Measurements from ENCODE around the gene DMRTA2. TPM values are rescaled to one million over a fixed set of nuclear protein-coding genes. Genes with fewer than 3 reads are reported as not detected.

Gene DMRTA2
- total and polyA plus RNA-seq, 2 donors from 2014 or later = not detected

DNA sequence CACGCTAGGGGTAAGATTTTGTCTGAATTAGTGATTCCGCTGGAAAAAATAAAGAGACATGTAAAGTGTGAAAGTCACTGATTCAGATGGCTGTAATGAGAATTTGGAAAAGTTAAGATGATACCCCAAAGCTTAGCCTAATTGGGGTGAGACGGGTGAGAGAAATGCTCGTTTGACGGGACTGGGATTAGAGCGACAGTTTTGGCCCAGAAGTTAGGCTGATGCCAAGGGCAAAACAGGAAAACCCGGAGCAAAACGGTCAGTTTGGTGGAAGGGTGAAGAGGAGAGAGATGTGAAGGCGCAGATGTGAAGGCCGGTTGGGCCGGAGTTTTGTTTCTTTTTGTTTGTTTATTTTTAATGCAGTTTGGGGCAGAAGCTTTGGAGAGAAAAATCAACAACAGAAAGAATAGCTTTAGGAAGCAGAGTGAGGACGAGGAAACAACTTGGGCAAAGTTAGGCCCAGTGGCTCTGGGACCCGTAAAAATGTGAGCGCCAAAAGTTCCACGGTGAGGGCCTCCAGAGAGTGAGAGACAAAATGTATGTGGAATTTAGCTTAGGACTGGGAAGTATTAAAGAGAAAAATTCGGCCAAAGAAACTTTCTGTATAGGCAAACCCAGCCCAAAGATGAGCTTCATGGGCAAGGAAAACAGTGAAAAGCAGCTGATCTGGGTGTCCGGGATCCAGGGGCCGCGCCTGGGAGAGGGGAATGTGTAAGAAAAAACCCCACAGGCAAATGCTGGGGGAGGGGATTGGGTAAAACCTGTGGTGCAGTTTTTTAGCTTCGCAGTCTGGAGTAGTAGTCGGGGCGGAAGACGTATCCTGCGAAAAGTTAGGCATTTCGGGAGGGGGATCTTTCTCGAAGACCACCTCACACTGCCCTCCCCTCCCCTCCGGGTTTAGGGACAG lies 1.2 kb downstream of the DMRTA2 start:
- Histone ChIP-seq H3K9ac (ENCODE audit: low read length in 3 of 3) (no peak overlapping the region), H3K4me3 (ENCODE audit: low read length in 3 of 3) (no peak overlapping the region), H3K4me1 (ENCODE audit: control insufficient read depth in 2 of 3, insufficient read depth in 2 of 3, low read depth in 1 of 3, low read length in 3 of 3) (peaks cover 0 to 18% (median 0%) of the 10 kb centered on the region in 3 donors), H3K27ac (ENCODE audit: low read depth in 2 of 2, low read length in 2 of 2) (no peak overlapping the region), H3K27me3 (ENCODE audit: control insufficient read depth, insufficient read depth, low read length) (peaks cover 67% of the 10 kb centered on the region), H3K36me3 (ENCODE audit: control insufficient read depth in 2 of 3, insufficient read depth in 3 of 3, low read length in 3 of 3) (no peaks in the 10 kb centered on the region), H3K9me3 (ENCODE audit: control insufficient read depth in 2 of 3, insufficient read depth in 1 of 3, low read length in 3 of 3) (no peaks in the 10 kb centered on the region)
- FAIRE-seq (no peak), DNase-seq (no peak)
- no peak for TF ChIP-seq CTCF (IDR thresholded peaks at IDR 0.05; ENCODE audit: borderline replicate concordance, extremely low read depth, insufficient read depth)
- intact Hi-C loops (cut with DNase I) = no loop called here

- TF ChIP-seq CTCF (IDR thresholded peaks at IDR 0.05; ENCODE audit: borderline replicate concordance, extremely low read depth, insufficient read depth) = no peak
- DNase-seq (peak in 3 of 5 donors; percentile 4 to 46 (median 5)), FAIRE-seq (no peak)
- Histone ChIP-seq H3K4me1 (ENCODE audit: control insufficient read depth in 2 of 3, insufficient read depth in 2 of 3, low read depth in 1 of 3, low read length in 3 of 3) (peaks cover 0 to 18% (median 0%) of the 10 kb centered on the region in 3 donors), H3K27me3 (ENCODE audit: control insufficient read depth, insufficient read depth, low read length) (peaks cover 70% of the 10 kb centered on the region), H3K4me3 (ENCODE audit: low read length in 3 of 3) (no peak overlapping the region), H3K27ac (ENCODE audit: low read depth in 2 of 2, low read length in 2 of 2) (no peak overlapping the region), H3K9ac (ENCODE audit: low read length in 3 of 3) (no peak overlapping the region), H3K9me3 (ENCODE audit: control insufficient read depth in 2 of 3, insufficient read depth in 1 of 3, low read length in 3 of 3) (no peaks in the 10 kb centered on the region), H3K36me3 (ENCODE audit: control insufficient read depth in 2 of 3, insufficient read depth in 3 of 3, low read length in 3 of 3) (no peaks in the 10 kb centered on the region)
- intact Hi-C loops (cut with DNase I) = no loop called here
These were observed 1.9 kb downstream of the DMRTA2 start for GRCh38 chr1:50421366-50421748.

DNA sequence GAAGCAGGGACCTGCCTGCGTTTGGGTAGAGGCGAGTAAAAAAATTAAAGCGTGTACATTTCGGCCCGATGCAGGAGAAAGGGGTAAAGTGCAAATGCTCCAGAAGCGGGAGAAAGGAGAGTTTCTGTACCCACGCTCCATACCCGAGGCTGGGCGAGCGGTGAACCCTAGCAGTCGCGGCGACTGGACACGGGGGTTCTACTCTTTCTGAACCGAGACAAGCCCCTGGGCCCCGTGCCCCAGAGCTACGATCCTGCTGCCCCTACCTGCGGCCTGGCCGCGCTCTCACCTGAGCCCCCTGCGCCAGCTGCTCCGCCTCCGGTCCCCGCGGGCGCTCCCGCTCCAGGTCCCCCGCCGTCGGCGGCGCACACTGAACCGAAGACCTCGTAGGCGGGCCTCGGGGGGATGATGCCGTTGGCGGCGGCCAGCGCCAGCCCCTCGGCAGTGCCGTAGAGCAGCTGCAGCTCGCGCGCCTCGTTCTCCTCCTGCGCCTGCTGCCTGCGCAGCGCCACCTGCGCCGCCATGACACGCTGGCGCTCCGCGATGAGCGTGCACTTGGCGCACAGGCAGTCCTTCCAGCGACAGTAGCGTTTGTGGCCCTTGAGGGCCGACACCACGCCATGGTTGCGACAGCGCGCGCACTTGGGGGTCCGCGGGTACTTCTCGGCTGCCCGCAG lies 2.4 kb downstream of the DMRTA2 start:
- intact Hi-C loops (cut with DNase I) = no loop called here
- FAIRE-seq = no peak
- Histone ChIP-seq H3K4me1 (ENCODE audit: control insufficient read depth in 2 of 3, insufficient read depth in 2 of 3, low read depth in 1 of 3, low read length in 3 of 3) (peaks cover 0 to 18% (median 0%) of the 10 kb centered on the region in 3 donors), H3K9me3 (ENCODE audit: control insufficient read depth in 2 of 3, insufficient read depth in 1 of 3, low read length in 3 of 3) (no peaks in the 10 kb centered on the region), H3K4me3 (ENCODE audit: low read length in 3 of 3) (no peak overlapping the region), H3K27ac (ENCODE audit: low read depth in 2 of 2, low read length in 2 of 2) (no peak overlapping the region), H3K9ac (ENCODE audit: low read length in 3 of 3) (no peak overlapping the region), H3K27me3 (ENCODE audit: control insufficient read depth, insufficient read depth, low read length) (peaks cover 67% of the 10 kb centered on the region), H3K36me3 (ENCODE audit: control insufficient read depth in 2 of 3, insufficient read depth in 3 of 3, low read length in 3 of 3) (no peaks in the 10 kb centered on the region)
- DNase-seq = peak in 4 of 5 donors; percentile 33 to 60 (median 39)
- no peak for TF ChIP-seq CTCF (IDR thresholded peaks at IDR 0.05; ENCODE audit: borderline replicate concordance, extremely low read depth, insufficient read depth)

Data from kidney (tissue), 14 donors.